Activated CD4-positive, CD25-positive, alpha-beta regulatory T cell treated with anti-CD3 and anti-CD28 coated beads, Interleukin-2, amount 50 U/mL, for 72 hours (primary cell): ENCODE data around the gene CD72.
"Not testable (repeated sequence)": the region's sequence is repeated elsewhere in the genome, so short reads cannot be mapped to it uniquely, and the experiment has no call there.

ENCODE experiments used
- DNase-seq: peaks from one replicate; pipeline ENCODE4 v3.0.0; 2021

Gene CD72

GRCh38 chr9:35583521-35583920 is 34.7 kb downstream of the CD72 start:
- DNase-seq = not testable (repeated sequence)

GRCh38 chr9:35579659-35580227 is 38.5 kb downstream of the CD72 start:
- DNase-seq = not testable (repeated sequence)

- no peak for DNase-seq
These were observed 39.1 kb downstream of the CD72 start for GRCh38 chr9:35579130-35579529.

- no peak for DNase-seq
These were observed 40.7 kb downstream of the CD72 start for GRCh38 chr9:35577486-35577885.

GRCh38 chr9:35575478-35575877 is 42.7 kb downstream of the CD72 start:
- DNase-seq = no peak

GRCh38 chr9:35574578-35575122 is 43.6 kb downstream of the CD72 start:
- no peak for DNase-seq

- no peak for DNase-seq
These were observed 47.3 kb downstream of the CD72 start for GRCh38 chr9:35570709-35571504.

GRCh38 chr9:35569206-35569605 is 49.0 kb downstream of the CD72 start:
- DNase-seq = no peak

GRCh38 chr9:35568196-35568595 is 50.0 kb downstream of the CD72 start:
- DNase-seq = no peak

- no peak for DNase-seq
These were observed 51.8 kb downstream of the CD72 start for GRCh38 chr9:35566417-35566816.

- DNase-seq = no peak
These were observed 53.6 kb downstream of the CD72 start for GRCh38 chr9:35564658-35565061.

GRCh38 chr9:35563791-35564197 is 54.4 kb downstream of the CD72 start:
- no peak for DNase-seq

- DNase-seq = no peak
These were observed 55.1 kb downstream of the CD72 start for GRCh38 chr9:35562895-35563780.

- no peak for DNase-seq
These were observed 56.5 kb downstream of the CD72 start for GRCh38 chr9:35561468-35562261.

- DNase-seq = no peak
These were observed 57.4 kb downstream of the CD72 start for GRCh38 chr9:35560625-35561337.
